HL-60 (cell line): ENCODE data around the gene HES7.

Experiments used
- DNase-seq, 2 experiments: peaks; one replicate each; pipeline ENCODE4 v3.0.0-alpha.2; 2010 to 2020; ENCODE audit warnings: low read depth in 1 of 2, low spot score in 1 of 2
- H3K27ac ChIP-seq: fragments of 250-450 bp; sonication (Bioruptor Pico); replicated peaks from 2 replicates; pipeline ENCODE4 v1.5.1; 2020; ENCODE audit warnings: mild to moderate bottlenecking, moderate library complexity
- H3K27me3 ChIP-seq: fragments of 250-450 bp; sonication (Bioruptor Pico); 2 replicates; pipeline ENCODE4 v1.5.1; 2021; ENCODE audit warnings: mild to moderate bottlenecking, moderate library complexity; ENCODE audit not compliant: insufficient read depth, poor library complexity, severe bottlenecking
- H3K4me3 ChIP-seq: replicated peaks from 2 replicates; pipeline ENCODE4 v1.5.1; 2011; ENCODE audit warnings: mild to moderate bottlenecking, control low read depth, low read length; ENCODE audit not compliant: insufficient read depth
- CTCF ChIP-seq: IDR thresholded peaks from one replicate; pipeline ENCODE4 v1.5.1; 2011; ENCODE audit warnings: low read length, control low read depth, inconsistent platforms; ENCODE audit not compliant: insufficient read depth
- GABPA ChIP-seq: IDR thresholded peaks from 2 replicates; pipeline ENCODE4 v1.6.1; 2012; ENCODE audit warnings: low read depth
- POLR2AphosphoS5 ChIP-seq: IDR thresholded peaks from 2 replicates; pipeline ENCODE4 v1.6.1; 2012; ENCODE audit warnings: low read depth
- REST ChIP-seq: IDR thresholded peaks from 2 replicates; pipeline ENCODE4 v1.6.1; 2012; ENCODE audit warnings: low read depth; ENCODE audit not compliant: insufficient replicate concordance
- SPI1 ChIP-seq: IDR thresholded peaks from 2 replicates; pipeline ENCODE4 v1.6.1; 2012; ENCODE audit warnings: low read depth, mild to moderate bottlenecking, borderline replicate concordance

Gene HES7

DNA sequence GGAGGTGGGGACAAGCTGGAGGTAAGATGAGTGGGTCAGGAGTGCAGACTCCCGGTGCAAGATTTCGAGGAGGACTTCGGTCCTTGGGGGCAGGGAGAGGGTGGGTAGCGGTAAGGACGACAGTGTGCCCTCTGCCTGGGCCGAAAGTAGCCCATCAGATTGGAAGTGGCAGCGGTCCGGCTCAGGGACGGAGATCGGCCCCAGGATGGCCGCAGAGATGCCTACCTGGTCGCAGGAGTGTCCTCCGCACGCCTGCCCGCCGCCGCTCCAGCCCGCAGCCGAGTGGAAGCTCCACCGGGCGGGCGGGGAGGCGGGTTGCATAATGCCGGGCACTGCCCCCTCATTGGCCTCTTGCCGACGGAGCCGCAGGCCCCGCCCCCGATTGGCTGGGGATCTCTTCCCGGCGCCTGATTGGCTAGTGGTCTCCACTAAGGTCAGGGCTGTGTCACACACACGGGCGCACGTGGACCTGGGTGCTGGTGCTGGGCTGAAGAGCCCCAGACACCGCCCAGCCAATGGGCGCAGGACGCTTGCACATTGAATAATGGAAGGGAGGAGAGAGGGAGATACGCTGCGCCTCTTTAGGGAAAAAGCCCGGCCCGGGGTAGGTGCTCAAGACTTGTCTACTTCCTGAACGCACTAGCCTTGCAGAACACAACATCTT, 28.3 kb upstream of the HES7 start, which contains the start of gene PER1:
TSS of gene PER1 (minus strand) at position 293 of the 664 bp plus-strand sequence. CDS start 1,698 bp downstream, outside the sequence.
- Histone ChIP-seq H3K27ac (peak within 1 kb of the TSS; percentile 56), H3K27me3 (no peaks in the 10 kb centered on the region), H3K4me3 (peak within 1 kb of the TSS; percentile 49)
- no peak for TF ChIP-seq SPI1
- no peak for TF ChIP-seq REST
- TF ChIP-seq POLR2AphosphoS5: no peak
- no peak for TF ChIP-seq GABPA
- TF ChIP-seq CTCF: no peak
- DNase-seq: peak; percentile 82 to 88

- no peak for TF ChIP-seq CTCF
- TF ChIP-seq POLR2AphosphoS5: no peak
- TF ChIP-seq SPI1: no peak
- no peak for TF ChIP-seq REST
- TF ChIP-seq GABPA: no peak
- peak overlapping the region; percentile 49 for H3K4me3 ChIP-seq
- peak in 1 of 2 experiments; percentile 45 for DNase-seq
- no peaks in the 10 kb centered on the region for H3K27me3 ChIP-seq
- H3K27ac ChIP-seq: peak overlapping the region; percentile 56
These were observed 27.8 kb upstream of the HES7 start for GRCh38 chr17:8151641-8152111.

DNA sequence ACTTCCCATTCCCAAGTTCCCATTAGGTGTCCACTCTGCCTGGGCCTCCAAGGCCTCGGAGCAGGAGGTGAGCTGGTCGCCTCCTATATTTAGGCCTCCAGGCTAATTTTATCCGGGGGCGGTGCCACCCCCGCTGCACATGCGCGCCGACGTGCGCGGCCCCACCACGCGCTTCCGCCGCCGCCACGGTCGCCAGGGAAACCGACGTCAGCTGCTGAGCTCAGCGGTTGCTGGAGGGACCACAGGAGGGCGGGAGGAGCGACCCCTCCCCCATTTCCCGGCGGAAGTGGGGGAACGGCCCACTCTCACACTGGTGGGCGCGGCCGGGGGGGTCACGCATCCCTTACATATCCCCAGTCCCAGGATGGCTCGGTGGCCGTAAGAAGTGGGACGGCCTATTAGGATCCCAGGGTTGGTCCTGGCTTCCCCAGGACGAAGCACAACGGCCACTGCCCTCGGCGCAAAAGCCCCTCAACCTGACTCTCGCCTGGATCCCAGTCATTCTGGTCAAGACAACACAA, 27.3 kb upstream of the HES7 start:
- TF ChIP-seq REST: no peak
- no peak for TF ChIP-seq POLR2AphosphoS5
- TF ChIP-seq CTCF: no peak
- TF ChIP-seq GABPA: no peak
- no peak for TF ChIP-seq SPI1
- DNase-seq: peak in 1 of 2 experiments; percentile 51
- Histone ChIP-seq H3K27me3 (no peaks in the 10 kb centered on the region), H3K27ac (peak overlapping the region; percentile 56), H3K4me3 (peak overlapping the region; percentile 49)
